22Rv1 (cell line): Measurements from ENCODE around the gene FAM217A.
"Not testable (repeated sequence)": the region's sequence is repeated elsewhere in the genome, so short reads cannot be mapped to it uniquely, and the experiment has no call there.

Experiments used
- H3K27ac ChIP-seq: fragments of 450-650 bp; 2 replicates; pipeline ENCODE4 v1.5.1; 2017
- ZFX ChIP-seq: fragments of 450-650 bp; IDR thresholded peaks from 2 replicates; pipeline ENCODE4 v1.6.1; 2017; ENCODE audit warnings: antibody characterized with exemption, borderline replicate concordance
- TF ChIP-seq, protein P1 (sequence below): fragments of 450-650 bp; IDR thresholded peaks from 2 replicates; pipeline ENCODE4 v1.5.1; 2017; ENCODE audit warnings: mild to moderate bottlenecking

Gene FAM217A

DNA sequence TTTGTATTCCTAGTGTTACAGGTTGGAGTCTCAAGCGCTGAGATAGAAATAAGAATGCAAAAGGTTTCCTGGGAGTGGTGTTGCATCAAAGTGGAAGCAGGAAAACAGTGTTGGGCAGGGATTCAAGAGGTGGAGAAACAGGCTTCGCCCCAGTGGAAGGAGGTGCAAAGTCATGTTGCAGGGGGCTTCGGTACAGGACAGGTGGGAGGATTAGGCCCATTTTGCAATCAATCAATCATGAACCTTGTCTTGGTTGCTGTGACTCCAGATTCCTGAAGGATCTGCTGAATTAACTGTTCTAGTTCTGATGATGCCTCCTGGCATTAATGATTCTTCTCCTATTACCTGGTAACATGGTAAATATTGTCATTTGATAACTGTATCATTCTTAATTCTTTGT is 22.4 kb upstream of the FAM217A start:
- no peak overlapping the region for H3K27ac ChIP-seq
- TF ChIP-seq, protein P1, sequence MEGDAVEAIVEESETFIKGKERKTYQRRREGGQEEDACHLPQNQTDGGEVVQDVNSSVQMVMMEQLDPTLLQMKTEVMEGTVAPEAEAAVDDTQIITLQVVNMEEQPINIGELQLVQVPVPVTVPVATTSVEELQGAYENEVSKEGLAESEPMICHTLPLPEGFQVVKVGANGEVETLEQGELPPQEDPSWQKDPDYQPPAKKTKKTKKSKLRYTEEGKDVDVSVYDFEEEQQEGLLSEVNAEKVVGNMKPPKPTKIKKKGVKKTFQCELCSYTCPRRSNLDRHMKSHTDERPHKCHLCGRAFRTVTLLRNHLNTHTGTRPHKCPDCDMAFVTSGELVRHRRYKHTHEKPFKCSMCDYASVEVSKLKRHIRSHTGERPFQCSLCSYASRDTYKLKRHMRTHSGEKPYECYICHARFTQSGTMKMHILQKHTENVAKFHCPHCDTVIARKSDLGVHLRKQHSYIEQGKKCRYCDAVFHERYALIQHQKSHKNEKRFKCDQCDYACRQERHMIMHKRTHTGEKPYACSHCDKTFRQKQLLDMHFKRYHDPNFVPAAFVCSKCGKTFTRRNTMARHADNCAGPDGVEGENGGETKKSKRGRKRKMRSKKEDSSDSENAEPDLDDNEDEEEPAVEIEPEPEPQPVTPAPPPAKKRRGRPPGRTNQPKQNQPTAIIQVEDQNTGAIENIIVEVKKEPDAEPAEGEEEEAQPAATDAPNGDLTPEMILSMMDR, result no peak
- TF ChIP-seq ZFX, result no peak

DNA sequence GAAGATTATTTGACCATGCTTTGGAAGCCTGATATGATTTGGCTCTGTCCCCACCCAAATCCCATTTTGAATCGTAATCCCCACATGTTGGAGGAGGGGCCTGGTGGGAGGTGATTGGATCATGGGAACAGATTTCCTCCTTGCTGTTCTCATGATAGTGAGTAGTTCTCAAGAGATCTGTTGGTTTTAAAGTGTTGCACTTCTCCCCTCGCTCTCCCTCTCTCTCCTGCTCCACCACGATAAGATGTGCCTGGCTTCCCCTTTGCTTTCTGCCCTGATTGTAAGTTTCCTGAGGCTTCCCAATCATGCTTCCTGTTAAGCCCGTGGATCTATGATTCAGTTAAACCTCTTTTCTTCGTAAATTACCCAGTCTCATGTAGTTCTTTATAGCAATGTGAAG is 21.7 kb upstream of the FAM217A start:
- no peak for TF ChIP-seq ZFX
- TF ChIP-seq, protein P1, result no peak
- H3K27ac ChIP-seq, result no peak overlapping the region

DNA sequence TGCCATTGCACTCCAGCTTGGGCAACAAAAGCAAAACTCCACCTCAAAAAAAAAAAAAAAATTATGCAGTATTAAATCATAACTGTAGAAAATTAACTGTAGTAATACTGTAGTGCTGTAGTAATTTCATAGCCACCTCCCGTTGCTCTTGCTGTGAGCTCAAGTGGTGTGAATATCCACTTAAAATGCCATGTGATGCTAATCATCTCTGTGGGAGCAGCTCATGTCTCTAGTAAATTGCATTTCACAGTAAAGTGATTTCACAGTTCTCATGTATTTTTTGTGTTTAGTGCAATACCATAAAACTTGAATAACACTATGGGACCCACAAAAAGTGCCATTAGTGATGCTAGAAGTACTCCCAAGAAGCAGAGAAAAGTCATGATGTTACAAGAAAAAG is 14.4 kb upstream of the FAM217A start:
- TF ChIP-seq, protein P1, result no peak
- no peak for TF ChIP-seq ZFX

DNA sequence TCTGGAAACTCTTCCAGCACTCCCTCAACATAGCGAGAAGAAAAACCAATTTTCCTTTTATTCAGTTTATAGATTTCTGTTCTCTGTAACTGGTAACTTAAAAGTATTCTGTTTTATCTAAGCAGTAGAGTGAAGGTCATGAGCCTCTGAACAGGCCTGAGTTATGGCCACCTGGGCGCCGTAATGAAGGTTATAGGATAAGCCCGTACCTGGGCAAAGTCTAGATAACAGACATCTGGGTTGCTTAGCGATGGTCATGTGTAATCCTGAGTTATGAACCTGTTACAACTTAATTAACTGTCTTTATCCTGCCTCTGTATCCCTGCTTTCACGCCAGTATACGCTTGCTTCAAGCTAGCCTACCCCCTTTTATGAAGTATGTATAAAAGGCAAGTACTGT is 13.0 kb upstream of the FAM217A start:
- no peak for TF ChIP-seq ZFX
- H3K27ac ChIP-seq, result no peak overlapping the region

More for the DNA sequence above, 14.4 kb upstream of the FAM217A start:
- H3K27ac ChIP-seq, result no peak overlapping the region

DNA sequence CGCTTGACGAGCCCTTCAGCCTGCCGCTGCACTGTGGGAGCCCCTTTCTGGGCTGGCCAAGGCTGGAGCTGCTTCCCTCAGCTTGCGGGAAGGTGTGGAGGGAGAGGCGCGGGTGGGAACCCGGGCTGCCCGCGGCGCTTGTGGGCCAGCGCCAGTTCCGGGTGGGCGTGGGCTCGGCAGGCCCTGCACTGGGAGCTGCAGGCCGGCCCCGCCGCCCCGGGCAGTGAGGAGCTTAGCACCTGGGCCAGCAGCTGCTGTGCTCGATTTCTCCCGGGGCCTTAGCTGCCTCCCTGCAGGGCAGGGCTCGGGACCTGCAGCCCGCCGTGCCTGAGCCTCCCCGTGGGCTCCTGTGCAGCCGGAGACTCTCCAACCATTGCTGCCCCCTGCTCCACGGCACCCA is 11.1 kb upstream of the FAM217A start:
- not testable (repeated sequence) for H3K27ac ChIP-seq

DNA sequence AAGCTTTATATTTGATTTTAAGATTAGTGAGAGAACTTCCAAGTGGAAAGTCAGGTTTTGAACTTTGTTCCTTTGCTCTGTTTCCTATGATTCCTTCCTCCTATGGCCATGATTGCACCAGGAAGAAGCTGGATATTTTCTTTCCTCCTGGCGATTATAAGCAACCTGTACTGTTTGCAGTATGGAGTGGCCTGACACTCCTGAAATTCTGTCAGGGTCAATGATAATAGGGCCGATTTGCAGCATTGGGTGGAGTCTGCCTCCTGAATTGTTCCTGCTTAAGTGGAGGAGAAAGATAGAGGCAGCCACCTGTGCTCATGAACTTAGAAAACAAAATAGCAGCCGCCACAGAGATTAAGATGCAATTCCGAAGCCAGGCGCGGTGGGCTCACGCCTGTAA is 9.8 kb upstream of the FAM217A start:
- H3K27ac ChIP-seq, result no peak overlapping the region
- TF ChIP-seq, protein P1, result no peak
- no peak for TF ChIP-seq ZFX

DNA sequence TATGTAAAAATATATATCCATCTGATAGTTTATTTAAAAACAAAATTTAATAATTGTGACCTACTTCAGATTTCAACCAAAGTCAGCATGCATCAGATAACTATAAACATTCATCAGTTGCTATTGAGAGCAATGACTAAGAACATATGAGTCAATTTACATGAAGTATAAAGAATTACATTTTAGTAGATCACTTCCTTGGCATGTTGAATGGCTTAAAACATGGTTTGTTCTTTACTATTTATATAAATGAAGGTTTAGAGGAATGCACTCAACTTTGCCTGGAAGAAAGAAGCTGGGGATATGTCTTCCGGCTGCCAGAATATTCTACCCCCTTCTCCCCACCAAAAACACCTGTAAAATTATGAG is 6.4 kb upstream of the FAM217A start:
- TF ChIP-seq, protein P1, result no peak
- TF ChIP-seq ZFX, result no peak
- H3K27ac ChIP-seq, result no peak overlapping the region

DNA sequence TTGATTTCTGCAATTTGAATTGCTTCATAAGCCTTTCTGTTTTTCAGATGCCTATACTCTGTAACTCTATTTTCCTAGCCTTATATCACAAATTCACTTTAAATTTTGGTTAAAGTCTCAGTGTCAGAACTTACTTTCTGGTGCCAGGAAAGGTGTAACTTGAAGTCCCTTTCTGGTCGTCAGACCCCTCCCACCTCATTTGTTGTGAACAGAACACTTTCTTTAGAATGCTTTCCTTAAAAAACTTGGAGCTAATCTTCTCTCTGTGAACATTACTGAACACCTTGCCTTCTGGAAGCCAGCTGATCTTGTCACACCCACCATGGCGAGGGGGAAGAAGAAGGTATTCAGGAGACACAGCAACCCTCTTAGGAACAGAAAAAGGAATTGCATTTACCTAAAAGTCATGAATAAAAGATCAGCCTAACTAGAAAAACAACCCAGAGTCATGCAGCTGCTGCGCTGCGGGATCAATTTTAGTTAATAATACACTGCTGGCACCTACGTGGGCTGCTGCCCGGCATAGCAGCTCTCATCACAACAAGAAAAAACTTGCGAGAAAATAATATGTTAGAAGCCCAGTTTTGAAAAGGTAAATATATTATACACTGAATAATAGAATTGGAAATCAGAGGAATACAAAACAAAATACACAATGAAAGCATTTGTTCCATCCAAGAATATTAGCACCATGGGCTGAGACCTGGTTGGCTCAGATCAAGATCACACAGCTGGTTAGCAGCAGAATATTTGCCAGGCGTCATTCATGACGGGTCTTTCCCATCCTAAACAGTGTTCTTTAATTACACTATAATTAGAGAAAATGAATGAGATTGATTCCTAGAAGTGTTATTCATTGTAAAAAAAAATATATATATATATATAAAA is 5.8 kb upstream of the FAM217A start:
- TF ChIP-seq, protein P1, result no peak
- TF ChIP-seq ZFX, result no peak
- no peak overlapping the region for H3K27ac ChIP-seq
